ENCODE measurements around the gene CDKN1C.

CDKN1C gene

DNA sequence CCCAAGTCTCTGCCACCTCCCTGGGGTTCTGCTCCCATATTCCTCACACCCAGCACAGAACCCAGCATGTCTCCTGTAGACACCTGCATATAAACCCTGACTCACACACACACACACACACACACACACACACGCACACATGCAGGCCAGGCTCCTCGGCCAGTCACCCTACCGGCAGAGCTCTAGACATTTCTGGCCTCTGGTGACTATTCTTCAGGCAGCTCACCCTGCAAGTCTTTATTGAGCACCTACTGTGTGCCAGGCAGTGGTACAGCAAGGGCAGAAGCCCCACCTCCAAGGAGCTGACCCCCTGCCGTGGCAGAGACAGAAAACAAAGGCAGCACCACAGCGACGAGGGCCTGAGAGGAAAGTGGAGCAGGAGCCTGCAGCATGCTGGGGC, 50.3 kb downstream of the CDKN1C start:
- intact Hi-C loops (cut with DNase I; ENCODE audit: low total_unique reads), result no loop called here
- Histone ChIP-seq H3K27me3 (no peaks in the 10 kb centered on the region), H3K9me3 (peaks cover 0 to 4% (median 0%) of the 10 kb centered on the region in 3 donors), H3K4me1 (peaks cover 0 to 10% (median 4%) of the 10 kb centered on the region in 4 donors), H3K27ac (no peak overlapping the region), H3K36me3 (no peaks in the 10 kb centered on the region), H3K4me3 (no peak overlapping the region)
- TF ChIP-seq, protein P1, sequence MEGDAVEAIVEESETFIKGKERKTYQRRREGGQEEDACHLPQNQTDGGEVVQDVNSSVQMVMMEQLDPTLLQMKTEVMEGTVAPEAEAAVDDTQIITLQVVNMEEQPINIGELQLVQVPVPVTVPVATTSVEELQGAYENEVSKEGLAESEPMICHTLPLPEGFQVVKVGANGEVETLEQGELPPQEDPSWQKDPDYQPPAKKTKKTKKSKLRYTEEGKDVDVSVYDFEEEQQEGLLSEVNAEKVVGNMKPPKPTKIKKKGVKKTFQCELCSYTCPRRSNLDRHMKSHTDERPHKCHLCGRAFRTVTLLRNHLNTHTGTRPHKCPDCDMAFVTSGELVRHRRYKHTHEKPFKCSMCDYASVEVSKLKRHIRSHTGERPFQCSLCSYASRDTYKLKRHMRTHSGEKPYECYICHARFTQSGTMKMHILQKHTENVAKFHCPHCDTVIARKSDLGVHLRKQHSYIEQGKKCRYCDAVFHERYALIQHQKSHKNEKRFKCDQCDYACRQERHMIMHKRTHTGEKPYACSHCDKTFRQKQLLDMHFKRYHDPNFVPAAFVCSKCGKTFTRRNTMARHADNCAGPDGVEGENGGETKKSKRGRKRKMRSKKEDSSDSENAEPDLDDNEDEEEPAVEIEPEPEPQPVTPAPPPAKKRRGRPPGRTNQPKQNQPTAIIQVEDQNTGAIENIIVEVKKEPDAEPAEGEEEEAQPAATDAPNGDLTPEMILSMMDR (IDR thresholded peaks at IDR 0.05), result no peak
- DNase-seq, result no peak

DNA sequence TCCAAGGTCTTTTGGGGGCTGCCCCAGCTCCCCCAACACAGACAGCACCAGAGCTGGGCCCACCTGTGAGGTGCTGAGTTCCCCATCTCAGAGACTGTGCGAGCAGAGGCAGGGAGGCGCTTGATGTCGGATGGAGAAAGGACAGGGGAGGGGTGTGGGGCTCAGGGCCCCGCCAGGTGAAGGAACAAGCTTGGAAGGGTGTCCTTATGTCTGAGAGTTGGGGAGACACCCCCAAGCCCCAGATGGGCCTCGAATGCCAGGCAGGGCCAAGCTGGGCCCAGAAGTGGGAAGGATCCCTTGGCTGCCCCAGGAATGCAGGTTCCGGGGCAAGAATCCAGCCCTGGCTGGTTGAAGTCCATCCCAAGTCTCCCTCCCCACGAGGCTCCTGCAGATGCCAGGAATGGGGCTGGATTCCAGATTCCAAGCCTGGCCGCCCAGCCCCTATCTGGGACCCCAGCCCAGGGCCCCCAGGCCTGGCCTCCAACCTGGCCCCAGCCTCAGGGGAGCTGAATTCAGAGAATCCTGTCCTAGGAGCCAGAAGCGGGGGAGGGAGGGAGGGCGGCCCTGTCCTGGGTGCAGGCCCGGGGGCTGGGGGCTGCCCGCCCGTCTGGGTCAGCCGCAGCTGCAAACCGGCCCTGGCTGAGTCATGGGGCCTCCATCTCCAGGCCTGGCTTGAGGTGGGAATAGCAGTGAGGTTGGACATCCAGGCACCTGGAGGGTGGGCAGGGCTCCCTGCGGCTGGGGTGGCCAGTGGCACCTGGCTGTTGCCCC, 50.9 kb downstream of the CDKN1C start:
- H3K27me3 ChIP-seq, result no peaks in the 10 kb centered on the region
- H3K9me3 ChIP-seq, result peaks cover 0 to 10% (median 0%) of the 10 kb centered on the region in 3 donors
- no peak for DNase-seq

DNA sequence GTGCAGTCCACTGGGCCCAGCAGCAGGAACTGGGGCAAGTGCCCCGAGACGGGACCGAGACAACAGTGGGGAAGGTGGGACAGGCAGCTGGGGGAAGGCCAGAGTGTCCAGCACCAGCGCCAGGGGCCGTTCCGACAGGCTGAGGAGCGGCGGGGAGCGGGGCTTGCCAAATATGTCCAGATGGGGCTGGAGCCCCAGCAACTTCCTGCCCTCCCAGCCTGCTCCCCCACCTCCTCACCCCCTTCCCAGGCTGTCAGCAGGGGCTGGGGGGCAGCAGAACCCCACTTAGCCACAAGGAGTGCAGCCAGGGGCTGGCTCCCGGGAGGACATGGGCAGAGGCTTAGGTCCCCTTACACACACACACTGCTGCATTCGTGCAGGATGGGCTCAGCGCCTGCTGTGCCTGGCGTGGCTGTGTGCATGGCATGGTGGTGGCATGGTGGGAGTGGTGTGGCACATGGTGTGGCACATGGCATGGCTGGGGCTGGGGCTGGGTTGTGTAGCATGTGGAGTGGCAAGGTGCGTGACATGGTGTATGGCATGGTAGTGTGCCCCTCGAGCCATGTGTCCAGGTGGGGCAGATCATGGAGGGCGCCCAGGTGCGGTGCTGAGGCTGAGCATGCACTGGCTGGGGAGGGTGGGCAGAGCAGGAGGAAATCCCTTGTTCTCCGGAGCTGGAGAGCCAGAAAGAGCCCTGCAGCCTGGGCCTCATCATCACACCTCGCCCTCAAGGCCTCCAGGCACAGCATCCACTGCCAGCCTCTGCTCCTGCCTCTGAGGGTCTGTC, 51.7 kb downstream of the CDKN1C start:
- H3K9me3 ChIP-seq, result peaks cover 0 to 17% (median 0%) of the 10 kb centered on the region in 3 donors
- no peak overlapping the region for H3K4me3 ChIP-seq
- no peak for DNase-seq
- peaks cover 0 to 10% (median 4%) of the 10 kb centered on the region in 4 donors for H3K4me1 ChIP-seq
- intact Hi-C loops (cut with DNase I; ENCODE audit: low total_unique reads), result no loop called here
- TF ChIP-seq, protein P1 (IDR thresholded peaks at IDR 0.05), result no peak
- H3K27me3 ChIP-seq, result no peaks in the 10 kb centered on the region
- H3K36me3 ChIP-seq, result no peaks in the 10 kb centered on the region
- H3K27ac ChIP-seq, result no peak overlapping the region

More for the DNA sequence above, 50.9 kb downstream of the CDKN1C start:
- H3K27ac ChIP-seq, result no peak overlapping the region
- no peak overlapping the region for H3K4me3 ChIP-seq
- intact Hi-C loops (cut with DNase I; ENCODE audit: low total_unique reads), result no loop called here
- peaks cover 0 to 10% (median 4%) of the 10 kb centered on the region in 4 donors for H3K4me1 ChIP-seq
- TF ChIP-seq, protein P1 (IDR thresholded peaks at IDR 0.05), result no peak
- H3K36me3 ChIP-seq, result no peaks in the 10 kb centered on the region

All from tibial artery (tissue), 4 donors.